Measurements from ENCODE around the gene CTDSP1.

DNA sequence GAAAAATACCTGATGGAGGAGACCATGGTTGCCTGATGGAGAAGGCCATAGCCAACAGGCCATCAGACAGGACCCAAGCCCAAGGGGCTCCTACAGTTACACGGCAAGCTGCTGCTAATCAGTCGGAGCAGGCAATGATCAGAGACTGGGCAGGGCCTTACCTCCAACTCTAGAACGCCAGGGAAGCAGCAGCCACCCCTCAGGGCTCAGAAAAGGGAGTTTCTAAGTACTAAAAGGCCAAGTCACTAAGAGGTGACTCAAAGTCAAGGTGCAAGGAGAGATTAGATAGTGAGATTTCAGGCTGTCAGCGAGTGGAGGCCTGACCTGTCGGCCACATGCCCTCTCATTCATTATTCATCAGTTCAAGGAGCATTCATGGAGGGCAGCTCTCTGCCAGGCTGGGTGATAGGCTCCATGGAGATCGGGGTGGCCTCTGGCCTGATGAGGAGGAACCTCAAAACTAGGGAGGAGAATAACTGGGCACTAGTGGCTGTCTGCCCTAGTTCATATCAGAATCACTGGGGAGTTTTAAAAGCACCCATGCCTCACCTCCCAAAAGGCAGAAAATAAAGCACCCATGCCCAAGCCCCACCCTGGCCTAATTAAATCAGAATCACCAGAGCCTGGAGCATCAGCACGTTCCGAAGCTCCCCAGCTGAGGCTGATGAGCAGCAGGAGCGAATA, 22.9 kb downstream of the CTDSP1 start:
- TF ChIP-seq YY1 (IDR thresholded peaks at IDR 0.05; ENCODE audit: insufficient read depth, insufficient read length): no peak
- TF ChIP-seq SUZ12 (IDR thresholded peaks at IDR 0.05; ENCODE audit: extremely low read depth, insufficient read depth, insufficient read length): no peak
- no peak for TF ChIP-seq ZNF274 (IDR thresholded peaks at IDR 0.05; ENCODE audit: low read depth, low read length)

Measured in NT2/D1 (cell line).